SH-SY5Y (cell line): ENCODE results near the gene USP24.

Source experiments
- GATA2 ChIP-seq: IDR thresholded peaks from 2 replicates; pipeline ENCODE4 v1.6.1; 2011; ENCODE audit warnings: mild to moderate bottlenecking, low read depth, low read length
- GATA3 ChIP-seq: IDR thresholded peaks from 2 replicates; pipeline ENCODE4 v1.6.1; 2011; ENCODE audit warnings: low read depth, mild to moderate bottlenecking, low read length, moderate library complexity

GRCh38 chr1:55049914-55050278, 165.3 kb downstream of the USP24 start:
- TF ChIP-seq GATA2 (0 out of 2 replicates have a peak, but pooled peaks have one; percentile 31), GATA3 (no peak)
